Measurements from ENCODE around the gene SLC6A4.

DNA sequence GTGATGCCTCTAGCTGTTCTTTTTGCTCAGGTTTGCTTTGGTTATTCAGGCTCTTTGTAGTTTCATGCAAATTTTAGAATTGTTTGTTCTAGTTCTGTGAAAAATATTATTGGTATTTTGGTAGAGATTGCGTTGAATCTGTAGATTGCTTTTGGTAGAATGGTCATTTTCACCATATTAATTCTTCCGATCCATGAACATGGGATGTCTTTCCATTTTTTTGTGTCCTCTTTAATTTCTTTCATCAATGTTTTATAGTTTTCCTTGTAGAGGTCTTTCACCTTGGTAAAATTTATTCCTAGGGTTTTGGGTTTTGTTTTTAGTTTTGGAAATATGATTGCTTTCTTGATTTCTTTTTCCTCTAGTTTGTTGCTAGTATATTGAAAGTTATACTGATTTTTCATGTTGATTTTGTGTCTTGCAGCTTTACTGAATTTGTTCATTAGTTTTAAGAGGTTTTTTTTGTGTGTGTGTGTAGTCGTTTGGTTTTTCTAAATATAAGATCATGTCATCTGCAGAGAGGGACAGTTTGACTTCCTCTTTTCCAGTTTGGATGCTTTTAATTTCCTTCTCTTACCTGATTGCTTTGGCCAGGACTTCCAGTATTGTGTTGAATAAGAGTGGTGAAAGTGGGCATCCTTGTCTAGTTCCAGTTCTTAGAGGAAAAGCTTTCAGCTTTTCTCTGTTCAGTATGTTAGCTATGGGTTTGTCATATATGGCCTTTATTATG is 76.4 kb downstream of the SLC6A4 start:
- TF ChIP-seq POLR2A (IDR thresholded peaks at IDR 0.05) (no peak), POLR2AphosphoS5 (IDR thresholded peaks at IDR 0.05) (no peak)
